Measurements from ENCODE around the gene HOXD13.

- TF ChIP-seq ARNTL (CRISPR knock-in tag; IDR thresholded peaks at IDR 0.05; ENCODE audit: borderline replicate concordance, low read depth) (no peak), ZFP3 (CRISPR knock-in tag; IDR thresholded peaks at IDR 0.05) (no peak), RARB (CRISPR knock-in tag; IDR thresholded peaks at IDR 0.05) (no peak)
- TF ChIP-seq, protein P1, sequence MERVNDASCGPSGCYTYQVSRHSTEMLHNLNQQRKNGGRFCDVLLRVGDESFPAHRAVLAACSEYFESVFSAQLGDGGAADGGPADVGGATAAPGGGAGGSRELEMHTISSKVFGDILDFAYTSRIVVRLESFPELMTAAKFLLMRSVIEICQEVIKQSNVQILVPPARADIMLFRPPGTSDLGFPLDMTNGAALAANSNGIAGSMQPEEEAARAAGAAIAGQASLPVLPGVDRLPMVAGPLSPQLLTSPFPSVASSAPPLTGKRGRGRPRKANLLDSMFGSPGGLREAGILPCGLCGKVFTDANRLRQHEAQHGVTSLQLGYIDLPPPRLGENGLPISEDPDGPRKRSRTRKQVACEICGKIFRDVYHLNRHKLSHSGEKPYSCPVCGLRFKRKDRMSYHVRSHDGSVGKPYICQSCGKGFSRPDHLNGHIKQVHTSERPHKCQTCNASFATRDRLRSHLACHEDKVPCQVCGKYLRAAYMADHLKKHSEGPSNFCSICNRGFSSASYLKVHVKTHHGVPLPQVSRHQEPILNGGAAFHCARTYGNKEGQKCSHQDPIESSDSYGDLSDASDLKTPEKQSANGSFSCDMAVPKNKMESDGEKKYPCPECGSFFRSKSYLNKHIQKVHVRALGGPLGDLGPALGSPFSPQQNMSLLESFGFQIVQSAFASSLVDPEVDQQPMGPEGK (CRISPR knock-in tag; IDR thresholded peaks at IDR 0.05; ENCODE audit: borderline replicate concordance): no peak
These were observed 10.7 kb downstream of the HOXD13 start for GRCh38 chr2:176103194-176103593.
